Psoas muscle (tissue), 8 donors: Measurements from ENCODE around the gene XRCC6. TPM values are rescaled to one million over a fixed set of nuclear protein-coding genes. Genes with fewer than 3 reads are reported as not detected.
A peak's percentile ranks its signal among the peaks of the same experiment; 100 is the strongest.
"Not testable (repeated sequence)": the region's sequence is repeated elsewhere in the genome, so short reads cannot be mapped to it uniquely, and the experiment has no call there.

Experiments
- ATAC-seq, 4 donors: fragments of 200-7000 bp; cut with Tn5 transposase; one replicate each; pipeline ENCODE4 v1.9.1; 2020; ENCODE audit warnings: moderate library complexity in 3 of 4, mild to moderate bottlenecking in 2 of 4
- DNase-seq, 2 donors: peaks; one replicate each; pipeline ENCODE4 v3.0.0-alpha.2; 2020
- H3K27ac ChIP-seq: fragments of 200-600 bp; one replicate; pipeline ENCODE4 v1.8.0; 2022
- H3K27me3 ChIP-seq, 3 donors: fragments of 200-600 bp in 1 of 3; one replicate each; pipeline versions ENCODE4 v1.6.1 to v1.8.0; 2013 to 2022; ENCODE audit warnings: low read length in 2 of 3, mild to moderate bottlenecking in 2 of 3, moderate library complexity in 1 of 3; ENCODE audit not compliant: insufficient read depth in 3 of 3
- H3K36me3 ChIP-seq, 2 donors: fragments of 200-600 bp in 1 of 2; one replicate each; pipeline versions ENCODE4 v1.6.1 to v1.8.0; 2013 to 2022; ENCODE audit warnings: low read depth in 1 of 2, mild to moderate bottlenecking in 1 of 2, moderate library complexity in 1 of 2; ENCODE audit not compliant: insufficient read depth in 1 of 2
- H3K4me1 ChIP-seq: fragments of 200-600 bp; one replicate; pipeline ENCODE4 v1.8.0; 2022
- H3K4me3 ChIP-seq: fragments of 200-600 bp; one replicate; pipeline ENCODE4 v1.8.0; 2022; ENCODE audit warnings: mild to moderate bottlenecking
- H3K9me3 ChIP-seq: fragments of 200-600 bp; one replicate; pipeline ENCODE4 v1.8.0; 2022
- CTCF ChIP-seq: fragments of 200-600 bp; IDR thresholded peaks from one replicate; pipeline ENCODE4 v1.8.0; 2022; ENCODE audit warnings: antibody characterized with exemption
- WGBS, 3 donors: extraction: QIAGEN DNeasy Blood & Tissue Kit; methylation state at CpG; one replicate each; pipeline versions ENCODE4 v1.1.6 to v1.1.7; 2013; 5-methylcytosine and 5-hydroxymethylcytosine counted together
- intact Hi-C, 2 donors: fragments of 100-400 bp; cut with DNase I; formaldehyde crosslinking; loops; one replicate each; pipeline versions ENCODE4 v1.11.0 to v1.14.2; 2022
- polyA plus RNA-seq, 3 donors: library from polyadenylated mRNA; stranded (reverse); fragments of 200-250 nt; gene quantifications; one replicate each; pipeline ENCODE4 v1.2.3, GENCODE V29; 2013
- total RNA-seq, 4 donors: library from RNA; stranded (reverse); fragmentation: NEBNext Ultra II Directional in 2 of 4; extraction: Animal tissue kit (Norgen Biotek cat#: 25700) in 2 of 4; gene quantifications; one replicate each; pipeline versions ENCODE4 v1.2.1 to v1.2.4, GENCODE V29; 2021 to 2023
- donor health status: healthy with polysubstance abuse.
- donor health status: DM: no; HTN: no; CAD: no; lungs with moderate emphysema.
- donor health status: Bipolar disorder and iron deficiency.
- donor health status: healthy.
- donor health status: DM: yes; HTN: yes; CAD: no.
- donor health status: DM: no; HTN: no; CAD: no.
- donor health status: DM: no; HTN: no; CAD: no.
- donor health status: DM: yes; HTN: yes; CAD: no.

Gene XRCC6
- total and polyA plus RNA-seq, 7 donors, result 156 to 291 (median 236) TPM

GRCh38 chr22:41589391-41590241 is 31.5 kb upstream of the XRCC6 start, which contains the start of gene PMM1:
PMM1 (minus strand) TSS chr22:41589840; CDS start chr22:41589805, 35 bp downstream.
- peak within 1 kb of the TSS; percentile 86 for H3K4me3 ChIP-seq
- ATAC-seq, result peak; percentile 98 to 100 (median 99)
- 0% methylated on average over 55 to 61 of the region's 61 CpGs for WGBS, 3 donors
- peaks cover 7% of the 10 kb centered on the region for H3K4me1 ChIP-seq
- peak; percentile 100 for DNase-seq
- H3K27ac ChIP-seq, result peak within 1 kb of the TSS; percentile 65
- no peaks in the 10 kb centered on the region for H3K36me3 ChIP-seq
- no peaks in the 10 kb centered on the region for H3K27me3 ChIP-seq
- TF ChIP-seq CTCF, result no peak
- intact Hi-C loops, result loop anchor here (5.0 kb wide), 1 partner anchor 42 kb away; no protein-coding TSS in a partner anchor
- H3K9me3 ChIP-seq, result no peaks in the 10 kb centered on the region

GRCh38 chr22:41593336-41593960 is 27.6 kb upstream of the XRCC6 start:
- ATAC-seq, H3K36me3 ChIP-seq, intact Hi-C loops, H3K27ac ChIP-seq, DNase-seq, H3K4me3 ChIP-seq, H3K4me1 ChIP-seq, H3K9me3 ChIP-seq, H3K27me3 ChIP-seq: not testable (repeated sequence)
- 95% methylated on average over 50 to 51 of the region's 51 CpGs for WGBS, 3 donors

GRCh38 chr22:41595703-41596102 is 25.4 kb upstream of the XRCC6 start:
- Histone ChIP-seq H3K27me3 (no peaks in the 10 kb centered on the region), H3K4me3 (no peak overlapping the region), H3K9me3 (no peaks in the 10 kb centered on the region), H3K27ac (no peak overlapping the region), H3K4me1 (no peaks in the 10 kb centered on the region), H3K36me3 (peaks cover 0 to 23% of the 10 kb centered on the region in 2 donors)
- no peak for TF ChIP-seq CTCF
- ATAC-seq (no peak), DNase-seq (no peak)
- WGBS, 3 donors, result 73 to 88% (median 84%) methylated on average over 5 of the region's 5 CpGs
- intact Hi-C loops, result no loop called here

GRCh38 chr22:41596776-41597634 is 24.1 kb upstream of the XRCC6 start:
- Histone ChIP-seq H3K4me3 (no peak overlapping the region), H3K4me1 (no peaks in the 10 kb centered on the region), H3K27me3 (no peaks in the 10 kb centered on the region), H3K36me3 (peaks cover 0 to 36% of the 10 kb centered on the region in 2 donors), H3K9me3 (no peaks in the 10 kb centered on the region), H3K27ac (no peak overlapping the region)
- intact Hi-C loops, result no loop called here
- DNase-seq (peak; percentile 45 to 66), ATAC-seq (peak; percentile 77 to 87 (median 83))
- 50 to 55% (median 51%) methylated on average over 11 to 13 of the region's 13 CpGs for WGBS, 3 donors
- TF ChIP-seq CTCF, result peak; percentile 56
